CD14-positive monocyte (primary cell): ENCODE results near the gene RYR2. TPM values are rescaled to one million over a fixed set of nuclear protein-coding genes. Genes with fewer than 3 reads are reported as not detected.

Source experiments
- DNase-seq, 3 donors: peaks; one replicate each; pipeline ENCODE4 v3.0.0-alpha.2; 2011 to 2022
- H2AFZ ChIP-seq: 2 replicates; pipeline ENCODE4 v1.6.0; 2012; ENCODE audit warnings: mild to moderate bottlenecking, low read depth, low read length, inconsistent platforms; ENCODE audit not compliant: insufficient read depth, poor library complexity, severe bottlenecking
- H3K27ac ChIP-seq, 2 donors: 1 replicate in 1 of 2; 2 replicates in 1 of 2; pipeline ENCODE4 v1.5.1; 2012 to 2013; ENCODE audit warnings: low read length in 2 of 2, control low read depth in 1 of 2, inconsistent platforms in 1 of 2, low read depth in 1 of 2, mild to moderate bottlenecking in 1 of 2
- H3K27me3 ChIP-seq, 2 donors: one replicate each; pipeline versions ENCODE4 v1.6.0 to v1.6.1; 2011 to 2013; ENCODE audit warnings: low read length in 2 of 2; ENCODE audit not compliant: control insufficient read depth in 2 of 2, insufficient read depth in 2 of 2
- H3K36me3 ChIP-seq, 2 donors: replicated peaks in 1 of 2; 1 replicate in 1 of 2; 2 replicates in 1 of 2; pipeline versions ENCODE4 v1.5.1 to v1.6.1; 2012 to 2013; ENCODE audit warnings: low read length in 2 of 2, control low read depth in 1 of 2, inconsistent platforms in 1 of 2, mild to moderate bottlenecking in 1 of 2; ENCODE audit not compliant: insufficient read depth in 2 of 2, control insufficient read depth in 1 of 2
- H3K4me1 ChIP-seq, 2 donors: 1 replicate in 1 of 2; 2 replicates in 1 of 2; pipeline versions ENCODE4 v1.5.1 to v1.6.1; 2012 to 2013; ENCODE audit warnings: low read length in 2 of 2, control low read depth in 1 of 2, inconsistent platforms in 1 of 2, mild to moderate bottlenecking in 1 of 2, moderate library complexity in 1 of 2; ENCODE audit not compliant: insufficient read depth in 2 of 2, control insufficient read depth in 1 of 2
- H3K4me2 ChIP-seq: replicated peaks from 2 replicates; pipeline ENCODE3; 2012; ENCODE audit warnings: low read length, moderate library complexity, mild to moderate bottlenecking; ENCODE audit not compliant: poor library complexity, severe bottlenecking; ENCODE audit errors: extremely low read depth
- H3K4me3 ChIP-seq, 3 experiments: fragments of 200-600 bp in 1 of 3; sonication (generic) in 1 of 3; replicated peaks in 1 of 3; 1 replicate in 2 of 3; 2 replicates in 1 of 3; pipeline ENCODE4 v1.5.1; 2011 to 2013; ENCODE audit warnings: low read length in 3 of 3, mild to moderate bottlenecking in 3 of 3, control low read depth in 2 of 3, low read depth in 2 of 3, inconsistent platforms in 1 of 3, moderate library complexity in 1 of 3
- H3K79me2 ChIP-seq: 2 replicates; pipeline ENCODE4 v1.6.0; 2012; ENCODE audit warnings: mild to moderate bottlenecking, control low read depth, inconsistent platforms, low read length, moderate library complexity; ENCODE audit not compliant: insufficient read depth
- H3K9ac ChIP-seq: 2 replicates; pipeline ENCODE4 v1.6.0; 2017; ENCODE audit warnings: low read length, mild to moderate bottlenecking; ENCODE audit not compliant: insufficient read depth, poor library complexity, severe bottlenecking
- H3K9me3 ChIP-seq, 2 donors: replicated peaks in 1 of 2; 1 replicate in 1 of 2; 2 replicates in 1 of 2; pipeline versions ENCODE4 v1.5.1 to v1.6.1; 2012 to 2013; ENCODE audit warnings: low read length in 2 of 2, control low read depth in 1 of 2; ENCODE audit not compliant: control insufficient read depth in 1 of 2, insufficient read depth in 1 of 2
- H4K20me1 ChIP-seq: 2 replicates; pipeline ENCODE4 v1.6.0; 2012; ENCODE audit warnings: mild to moderate bottlenecking, low read length, control low read depth, moderate library complexity; ENCODE audit not compliant: insufficient read depth
- H3K27ac Mint-ChIP-seq, 7 donors: one replicate each; pipeline ENCODE4 v1.8.0; 2020; ENCODE audit warnings: mild to moderate bottlenecking in 7 of 7, mixed read lengths in 7 of 7, moderate library complexity in 6 of 7, inconsistent platforms in 2 of 7
- H3K27me3 Mint-ChIP-seq, 3 donors: one replicate each; pipeline ENCODE4 v1.8.0; 2021 to 2022; ENCODE audit warnings: low read depth in 3 of 3, mild to moderate bottlenecking in 3 of 3, mixed read lengths in 3 of 3, moderate library complexity in 3 of 3, inconsistent platforms in 1 of 3
- H3K36me3 Mint-ChIP-seq, 2 donors: one replicate each; pipeline ENCODE4 v1.8.0; 2020; ENCODE audit warnings: mixed read lengths in 2 of 2, inconsistent platforms in 1 of 2, mild to moderate bottlenecking in 1 of 2
- H3K4me1 Mint-ChIP-seq: one replicate; pipeline ENCODE4 v1.8.0; 2020; ENCODE audit warnings: mild to moderate bottlenecking, mixed read lengths
- H3K4me3 Mint-ChIP-seq, 2 donors: one replicate each; pipeline ENCODE4 v1.8.0; 2020; ENCODE audit warnings: mild to moderate bottlenecking in 2 of 2, mixed read lengths in 2 of 2, moderate library complexity in 1 of 2
- H3K9me3 Mint-ChIP-seq, 7 donors: one replicate each; pipeline ENCODE4 v1.8.0; 2020 to 2022; ENCODE audit warnings: mixed read lengths in 7 of 7, mild to moderate bottlenecking in 6 of 7, moderate library complexity in 6 of 7, inconsistent platforms in 2 of 7
- WGBS: methylation state at CpG from one replicate; pipeline ENCODE4 v1.1.5; 2013; ENCODE audit warnings: missing lambda C conversion rate; ENCODE audit not compliant: insufficient coverage; 5-methylcytosine and 5-hydroxymethylcytosine counted together
- intact Hi-C, 2 donors: fragments of 100-400 bp; cut with micrococcal nuclease; formaldehyde crosslinking; loops; one replicate each; pipeline versions ENCODE4 v1.15.0 to v1.15.1; 2023
- polyA plus RNA-seq, 3 donors: library from polyadenylated mRNA; depleted of rRNA in 1 of 3; unstranded in 2 of 3; stranded (reverse) in 1 of 3; fragments of 300-500 nt in 2 of 3; fragments of >200 nt in 1 of 3; fragmentation: Illumina TruSeq in 2 of 3; gene quantifications; 1 replicate in 2 of 3; 2 replicates in 1 of 3; pipeline ENCODE4 v1.2.3, GENCODE V29; 2012 to 2021
- TF ChIP-seq, protein P1 (sequence below): fragments of 200-600 bp; IDR thresholded peaks from one replicate; pipeline ENCODE4 v1.8.0; 2022; ENCODE audit warnings: antibody characterized with exemption, mild to moderate bottlenecking

Gene RYR2
- polyA plus RNA-seq, 3 donors = not detected

- no peak overlapping the region for H3K9ac ChIP-seq
- intact Hi-C loops = no loop called here
- no peaks in the 10 kb centered on the region for H3K4me1 ChIP-seq
- TF ChIP-seq, protein P1, sequence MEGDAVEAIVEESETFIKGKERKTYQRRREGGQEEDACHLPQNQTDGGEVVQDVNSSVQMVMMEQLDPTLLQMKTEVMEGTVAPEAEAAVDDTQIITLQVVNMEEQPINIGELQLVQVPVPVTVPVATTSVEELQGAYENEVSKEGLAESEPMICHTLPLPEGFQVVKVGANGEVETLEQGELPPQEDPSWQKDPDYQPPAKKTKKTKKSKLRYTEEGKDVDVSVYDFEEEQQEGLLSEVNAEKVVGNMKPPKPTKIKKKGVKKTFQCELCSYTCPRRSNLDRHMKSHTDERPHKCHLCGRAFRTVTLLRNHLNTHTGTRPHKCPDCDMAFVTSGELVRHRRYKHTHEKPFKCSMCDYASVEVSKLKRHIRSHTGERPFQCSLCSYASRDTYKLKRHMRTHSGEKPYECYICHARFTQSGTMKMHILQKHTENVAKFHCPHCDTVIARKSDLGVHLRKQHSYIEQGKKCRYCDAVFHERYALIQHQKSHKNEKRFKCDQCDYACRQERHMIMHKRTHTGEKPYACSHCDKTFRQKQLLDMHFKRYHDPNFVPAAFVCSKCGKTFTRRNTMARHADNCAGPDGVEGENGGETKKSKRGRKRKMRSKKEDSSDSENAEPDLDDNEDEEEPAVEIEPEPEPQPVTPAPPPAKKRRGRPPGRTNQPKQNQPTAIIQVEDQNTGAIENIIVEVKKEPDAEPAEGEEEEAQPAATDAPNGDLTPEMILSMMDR = no peak
- no peaks in the 10 kb centered on the region for H4K20me1 ChIP-seq
- Mint-ChIP-seq H3K27me3 (peaks cover 0 to 3% (median 0%) of the 10 kb centered on the region in 3 donors), H3K9me3 (peaks cover 0 to 5% (median 2%) of the 10 kb centered on the region in 7 donors), H3K4me3 (no peak overlapping the region), H3K27ac (no peak overlapping the region), H3K36me3 (no peaks in the 10 kb centered on the region), H3K4me1 (no peaks in the 10 kb centered on the region)
- no peaks in the 10 kb centered on the region for H3K9me3 ChIP-seq
- no peak overlapping the region for H3K4me2 ChIP-seq
- no peaks in the 10 kb centered on the region for H3K36me3 ChIP-seq
- H3K27me3 ChIP-seq = no peaks in the 10 kb centered on the region
- no peak overlapping the region for H2AFZ ChIP-seq
- H3K4me3 ChIP-seq = no peak overlapping the region
- H3K79me2 ChIP-seq = no peaks in the 10 kb centered on the region
- no peak overlapping the region for H3K27ac ChIP-seq
- DNase-seq = no peak
- WGBS = 90% methylated on average over 3 of the region's 4 CpGs
Measured at GRCh38 chr1:237112663-237113062, 70.7 kb downstream of the RYR2 start.

DNA sequence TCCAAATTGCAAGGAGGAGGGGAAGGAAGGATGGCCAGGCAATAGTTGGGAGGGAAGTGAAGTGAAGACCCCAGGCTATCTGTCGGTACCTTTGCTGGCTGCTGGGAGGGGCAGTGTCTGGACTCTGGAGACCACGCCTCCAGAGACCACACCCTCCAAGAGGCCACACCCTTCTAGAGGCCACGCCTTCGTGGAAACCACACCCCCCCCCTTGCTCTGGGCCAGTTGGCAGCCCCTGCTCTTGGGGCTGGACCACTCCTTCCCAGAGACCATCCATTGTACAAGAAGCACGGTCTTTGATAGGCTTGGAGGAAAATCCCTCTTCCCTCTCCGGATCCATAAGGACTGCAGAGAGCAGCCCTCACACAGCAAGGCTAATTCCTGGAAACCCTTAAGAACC, 73.1 kb downstream of the RYR2 start:
- Histone ChIP-seq H3K4me1 (no peaks in the 10 kb centered on the region), H2AFZ (no peak overlapping the region), H4K20me1 (no peaks in the 10 kb centered on the region), H3K9ac (no peak overlapping the region), H3K4me3 (no peak overlapping the region), H3K27ac (no peak overlapping the region), H3K36me3 (no peaks in the 10 kb centered on the region), H3K4me2 (no peak overlapping the region), H3K27me3 (no peaks in the 10 kb centered on the region), H3K79me2 (no peaks in the 10 kb centered on the region), H3K9me3 (no peaks in the 10 kb centered on the region)
- Mint-ChIP-seq H3K9me3 (peaks cover 0 to 5% (median 2%) of the 10 kb centered on the region in 7 donors), H3K27ac (peak overlapping the region in 1 of 7 donors; percentile 59), H3K36me3 (no peaks in the 10 kb centered on the region), H3K4me1 (no peaks in the 10 kb centered on the region), H3K4me3 (no peak overlapping the region), H3K27me3 (peaks cover 0 to 3% (median 0%) of the 10 kb centered on the region in 3 donors)
- intact Hi-C loops = no loop called here
- TF ChIP-seq, protein P1 = no peak
- 0% methylated on average over 1 of the region's 6 CpGs for WGBS
- no peak for DNase-seq
